ENCODE data around the gene CFAP53. TPM values are rescaled to one million over a fixed set of nuclear protein-coding genes. Genes with fewer than 3 reads are reported as not detected.
"Not testable (repeated sequence)": the region's sequence is repeated elsewhere in the genome, so short reads cannot be mapped to it uniquely, and the experiment has no call there.

CFAP53 gene
- total and polyA plus RNA-seq, 10 donors: 0.13 to 0.85 (median 0.46) TPM; not detected in 2

DNA sequence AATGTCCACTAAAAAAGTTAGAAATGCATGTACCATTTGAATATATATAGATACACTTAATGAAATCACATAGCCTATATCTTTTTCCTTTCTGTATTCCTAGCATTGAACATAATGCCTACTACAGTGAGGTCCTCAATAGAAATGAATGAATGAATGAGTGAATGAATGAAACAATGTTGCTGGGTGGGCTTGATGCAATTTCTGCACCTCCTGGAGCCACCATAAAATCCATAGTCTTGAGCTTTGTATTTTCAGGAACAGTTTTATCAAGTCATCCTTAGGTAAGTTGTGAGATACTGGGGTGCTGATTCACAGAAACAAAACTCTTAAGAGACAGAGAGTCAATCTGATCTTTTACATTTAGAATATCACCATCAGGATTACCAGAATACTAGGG is 3.3 kb downstream of the CFAP53 start:
- H3K4me1 ChIP-seq: peaks cover 13 to 26% (median 23%) of the 10 kb centered on the region in 6 donors
- no peak for TF ChIP-seq POLR2A (IDR thresholded peaks at IDR 0.05)
- no peak for TF ChIP-seq POLR2AphosphoS5 (IDR thresholded peaks at IDR 0.05)
- no peak for TF ChIP-seq CTCF (IDR thresholded peaks at IDR 0.05 in 8 of 11, conservative IDR thresholded peaks at IDR 0.05 in 3 of 11)
- H3K4me3 ChIP-seq: no peak overlapping the region
- no peak for DNase-seq
- intact Hi-C loops (cut with DNase I; ENCODE audit: low total_unique reads): loop anchor here (10.0 kb wide), 2 partner anchors 92 to 778 kb away; partner anchors contain the start of gene C18orf32
- H3K36me3 ChIP-seq: no peaks in the 10 kb centered on the region
- no peaks in the 10 kb centered on the region for H3K9me3 ChIP-seq
- no peaks in the 10 kb centered on the region for H3K27me3 ChIP-seq (replicated peaks in 1 of 7)
- no peak overlapping the region for H3K27ac ChIP-seq

- WGBS, 5 donors: 82 to 91% (median 85%) methylated on average over 3 of the region's 3 CpGs
- Histone ChIP-seq H3K27me3 (replicated peaks in 1 of 7) (no peaks in the 10 kb centered on the region), H3K4me1 (no peaks in the 10 kb centered on the region), H3K36me3 (no peaks in the 10 kb centered on the region), H3K4me3 (no peak overlapping the region), H3K27ac (no peak overlapping the region), H3K9me3 (no peaks in the 10 kb centered on the region)
- DNase-seq: no peak
- TF ChIP-seq CTCF (IDR thresholded peaks at IDR 0.05 in 8 of 11, conservative IDR thresholded peaks at IDR 0.05 in 3 of 11) (no peak), POLR2A (IDR thresholded peaks at IDR 0.05) (no peak), POLR2AphosphoS5 (IDR thresholded peaks at IDR 0.05) (no peak)
- intact Hi-C loops (cut with DNase I; ENCODE audit: low total_unique reads): no loop called here
Measured at GRCh38 chr18:50250935-50251334, 15.4 kb downstream of the CFAP53 start.

GRCh38 chr18:50249576-50249975 is 16.7 kb downstream of the CFAP53 start:
- intact Hi-C loops (cut with DNase I; ENCODE audit: low total_unique reads): no loop called here
- no peak for DNase-seq
- H3K4me1 ChIP-seq: no peaks in the 10 kb centered on the region

GRCh38 chr18:50247561-50247960 is 18.7 kb downstream of the CFAP53 start:
- H3K36me3 ChIP-seq: no peaks in the 10 kb centered on the region
- no peak overlapping the region for H3K4me3 ChIP-seq
- no peaks in the 10 kb centered on the region for H3K4me1 ChIP-seq
- TF ChIP-seq CTCF (IDR thresholded peaks at IDR 0.05 in 8 of 11, conservative IDR thresholded peaks at IDR 0.05 in 3 of 11) (no peak), POLR2A (IDR thresholded peaks at IDR 0.05) (no peak), POLR2AphosphoS5 (IDR thresholded peaks at IDR 0.05) (no peak)
- H3K27me3 ChIP-seq (replicated peaks in 1 of 7): no peaks in the 10 kb centered on the region
- no peak overlapping the region for H3K27ac ChIP-seq
- intact Hi-C loops (cut with DNase I; ENCODE audit: low total_unique reads): no loop called here
- H3K9me3 ChIP-seq: peaks cover 0 to 2% (median 0%) of the 10 kb centered on the region in 8 donors
- no peak for DNase-seq

More at GRCh38 chr18:50249576-50249975, 16.7 kb downstream of the CFAP53 start:
- H3K9me3 ChIP-seq: no peaks in the 10 kb centered on the region
- H3K36me3 ChIP-seq: no peaks in the 10 kb centered on the region
- no peak overlapping the region for H3K27ac ChIP-seq
- H3K27me3 ChIP-seq (replicated peaks in 1 of 7): no peaks in the 10 kb centered on the region
- H3K4me3 ChIP-seq: no peak overlapping the region
- TF ChIP-seq CTCF (IDR thresholded peaks at IDR 0.05 in 8 of 11, conservative IDR thresholded peaks at IDR 0.05 in 3 of 11) (no peak), POLR2A (IDR thresholded peaks at IDR 0.05) (no peak), POLR2AphosphoS5 (IDR thresholded peaks at IDR 0.05) (no peak)

- intact Hi-C loops (cut with DNase I; ENCODE audit: low total_unique reads): not testable (repeated sequence)
Measured at GRCh38 chr18:50241768-50242167, 24.5 kb downstream of the CFAP53 start.

More at GRCh38 chr18:50241768-50242167, 24.5 kb downstream of the CFAP53 start:
- peaks cover 0 to 28% (median 20%) of the 10 kb centered on the region in 8 donors for H3K9me3 ChIP-seq
- not testable (repeated sequence) for H3K4me3 ChIP-seq; H3K4me1 ChIP-seq; DNase-seq; H3K27ac ChIP-seq; H3K27me3 ChIP-seq (replicated peaks in 1 of 7); H3K36me3 ChIP-seq
- 71 to 95% (median 78%) methylated on average over 8 of the region's 8 CpGs for WGBS, 5 donors
